Panc1 (cell line): ENCODE results near the gene DHRS3. TPM values are rescaled to one million over a fixed set of nuclear protein-coding genes. Genes with fewer than 3 reads are reported as not detected.

ENCODE experiments used
- ATAC-seq: fragments of 200-7000 bp; cut with Tn5 transposase; 2 replicates; pipeline ENCODE4 v1.9.1; 2020; ENCODE audit warnings: mild to moderate bottlenecking, moderate library complexity
- BruUV-seq: library from RNA; stranded (reverse); fragments of 400-500 nt; replicated peaks from 2 replicates; lab custom pipeline; 2021; lab: Mats Ljungman, UMichigan
- CTCF ChIA-PET: fragments of 300-600 bp; sonication (Branson Sonifier 250); formaldehyde crosslinking; loops from one replicate; lab custom pipeline; 2022; ENCODE audit warnings: antibody characterized with exemption; lab: Charles Lee
- POLR2A ChIA-PET: fragments of 300-600 bp; sonication (Branson Sonifier 250); formaldehyde crosslinking; loops from one replicate; lab custom pipeline; 2022; ENCODE audit warnings: antibody characterized with exemption; lab: Charles Lee
- DNase-seq: peaks from one replicate; pipeline ENCODE4 v3.0.0-alpha.2; 2010; ENCODE audit warnings: low read depth, low spot score
- H3K27ac ChIP-seq: 2 replicates; pipeline ENCODE4 v1.5.1; 2011; ENCODE audit warnings: mild to moderate bottlenecking, low read length, inconsistent platforms
- H3K27me3 ChIP-seq: fragments of 200-500 bp; sonication (Bioruptor generic); 2 replicates; pipeline ENCODE4 v1.6.0; 2014; ENCODE audit warnings: low read length, inconsistent platforms; ENCODE audit not compliant: control insufficient read depth, insufficient read depth
- H3K36me3 ChIP-seq: fragments of 200-500 bp; sonication (Bioruptor generic); 2 replicates; pipeline ENCODE4 v1.5.1; 2014; ENCODE audit warnings: inconsistent platforms, mild to moderate bottlenecking, low read length, moderate library complexity; ENCODE audit not compliant: control insufficient read depth, insufficient read depth
- H3K4me1 ChIP-seq: 2 replicates; pipeline ENCODE4 v1.5.1; 2011; ENCODE audit warnings: inconsistent platforms, mild to moderate bottlenecking, low read length, moderate library complexity; ENCODE audit not compliant: control insufficient read depth, insufficient read depth
- H3K4me3 ChIP-seq, 2 experiments: 2 replicates each; pipeline ENCODE4 v1.5.1; 2011 to 2012; ENCODE audit warnings: low read depth in 2 of 2, low read length in 2 of 2, mild to moderate bottlenecking in 2 of 2, inconsistent platforms in 1 of 2, moderate library complexity in 1 of 2
- H3K9me3 ChIP-seq: fragments of 200-500 bp; sonication (Bioruptor generic); 2 replicates; pipeline ENCODE4 v1.5.1; 2014; ENCODE audit warnings: low read depth, mild to moderate bottlenecking, inconsistent platforms, low read length, moderate library complexity; ENCODE audit not compliant: control insufficient read depth, insufficient read depth
- POLR2AphosphoS5 ChIP-seq: IDR thresholded peaks from 2 replicates; pipeline ENCODE4 v1.6.1; 2012; ENCODE audit warnings: mild to moderate bottlenecking, low read depth, low read length, moderate library complexity
- SIN3A ChIP-seq: IDR thresholded peaks from 2 replicates; pipeline ENCODE4 v1.6.1; 2012; ENCODE audit warnings: low read depth, mild to moderate bottlenecking, low read length, moderate library complexity, borderline replicate concordance; ENCODE audit not compliant: insufficient read depth
- TCF7L2 ChIP-seq: IDR thresholded peaks from 2 replicates; pipeline ENCODE4 v1.6.1; 2011; ENCODE audit warnings: mild to moderate bottlenecking, low read depth, low read length, inconsistent platforms
- in situ Hi-C: cut with HindIII; loops from 2 replicates; pipeline ENCODE4 v1.10.0; 2016; ENCODE audit warnings: low sequenced_read_pairs, low pct_unique_long_range_greater_than_20kb
- intact Hi-C: fragments of 100-400 bp; cut with micrococcal nuclease; formaldehyde crosslinking; loops from one replicate; pipeline ENCODE4 v1.10.0; 2022; ENCODE audit not compliant: unreplicated experiment
- total RNA-seq: library from RNA; stranded (reverse); gene quantifications from one replicate; pipeline ENCODE4 v1.2.1, GENCODE V29; 2021; ENCODE audit not compliant: unreplicated experiment
- TF ChIP-seq, protein P1 (sequence below), 2 experiments: IDR thresholded peaks; 2 replicates each; pipeline ENCODE4 v1.6.1; 2011 to 2012; ENCODE audit warnings: low read depth in 2 of 2, control low read depth in 1 of 2, low read length in 1 of 2, mild to moderate bottlenecking in 1 of 2, moderate library complexity in 1 of 2; ENCODE audit not compliant: insufficient read depth in 1 of 2
- TF ChIP-seq, protein P2 (sequence below): fragments of 450-650 bp; IDR thresholded peaks from 2 replicates; pipeline ENCODE4 v1.5.1; 2017; ENCODE audit warnings: mild to moderate bottlenecking

Gene DHRS3
- total RNA-seq, 1 experiment from 2014 or later, result 113 TPM

DNA sequence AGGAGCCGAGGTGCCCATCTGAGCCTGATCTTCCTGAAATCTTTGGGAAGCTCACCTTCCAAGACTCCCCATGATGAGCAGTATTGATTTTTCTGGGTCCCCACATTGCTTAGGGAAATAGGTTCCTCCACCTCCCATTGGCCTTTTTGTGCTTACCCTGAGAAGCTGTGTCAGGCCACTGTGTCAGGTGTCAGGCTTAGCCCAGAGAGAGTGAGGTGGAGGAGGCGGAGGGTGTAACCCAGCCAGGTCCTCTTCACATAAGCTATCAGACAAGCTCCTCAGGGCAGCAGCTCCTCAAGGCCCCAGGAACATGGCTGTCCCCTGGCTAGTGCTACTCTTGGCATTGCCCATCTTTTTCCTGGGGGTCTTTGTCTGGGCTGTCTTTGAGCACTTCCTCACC, 26.2 kb upstream of the DHRS3 start:
- H3K9me3 ChIP-seq, result peaks cover 10% of the 10 kb centered on the region; the same call in 1 of the 2 replicates
- TF ChIP-seq, protein P1, sequence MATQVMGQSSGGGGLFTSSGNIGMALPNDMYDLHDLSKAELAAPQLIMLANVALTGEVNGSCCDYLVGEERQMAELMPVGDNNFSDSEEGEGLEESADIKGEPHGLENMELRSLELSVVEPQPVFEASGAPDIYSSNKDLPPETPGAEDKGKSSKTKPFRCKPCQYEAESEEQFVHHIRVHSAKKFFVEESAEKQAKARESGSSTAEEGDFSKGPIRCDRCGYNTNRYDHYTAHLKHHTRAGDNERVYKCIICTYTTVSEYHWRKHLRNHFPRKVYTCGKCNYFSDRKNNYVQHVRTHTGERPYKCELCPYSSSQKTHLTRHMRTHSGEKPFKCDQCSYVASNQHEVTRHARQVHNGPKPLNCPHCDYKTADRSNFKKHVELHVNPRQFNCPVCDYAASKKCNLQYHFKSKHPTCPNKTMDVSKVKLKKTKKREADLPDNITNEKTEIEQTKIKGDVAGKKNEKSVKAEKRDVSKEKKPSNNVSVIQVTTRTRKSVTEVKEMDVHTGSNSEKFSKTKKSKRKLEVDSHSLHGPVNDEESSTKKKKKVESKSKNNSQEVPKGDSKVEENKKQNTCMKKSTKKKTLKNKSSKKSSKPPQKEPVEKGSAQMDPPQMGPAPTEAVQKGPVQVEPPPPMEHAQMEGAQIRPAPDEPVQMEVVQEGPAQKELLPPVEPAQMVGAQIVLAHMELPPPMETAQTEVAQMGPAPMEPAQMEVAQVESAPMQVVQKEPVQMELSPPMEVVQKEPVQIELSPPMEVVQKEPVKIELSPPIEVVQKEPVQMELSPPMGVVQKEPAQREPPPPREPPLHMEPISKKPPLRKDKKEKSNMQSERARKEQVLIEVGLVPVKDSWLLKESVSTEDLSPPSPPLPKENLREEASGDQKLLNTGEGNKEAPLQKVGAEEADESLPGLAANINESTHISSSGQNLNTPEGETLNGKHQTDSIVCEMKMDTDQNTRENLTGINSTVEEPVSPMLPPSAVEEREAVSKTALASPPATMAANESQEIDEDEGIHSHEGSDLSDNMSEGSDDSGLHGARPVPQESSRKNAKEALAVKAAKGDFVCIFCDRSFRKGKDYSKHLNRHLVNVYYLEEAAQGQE (IDR thresholded peaks at IDR 0.05; ENCODE audit: insufficient read depth in 1 of 2, low read depth in 2 of 2, low read length in 1 of 2), result no peak
- TF ChIP-seq, protein P2, sequence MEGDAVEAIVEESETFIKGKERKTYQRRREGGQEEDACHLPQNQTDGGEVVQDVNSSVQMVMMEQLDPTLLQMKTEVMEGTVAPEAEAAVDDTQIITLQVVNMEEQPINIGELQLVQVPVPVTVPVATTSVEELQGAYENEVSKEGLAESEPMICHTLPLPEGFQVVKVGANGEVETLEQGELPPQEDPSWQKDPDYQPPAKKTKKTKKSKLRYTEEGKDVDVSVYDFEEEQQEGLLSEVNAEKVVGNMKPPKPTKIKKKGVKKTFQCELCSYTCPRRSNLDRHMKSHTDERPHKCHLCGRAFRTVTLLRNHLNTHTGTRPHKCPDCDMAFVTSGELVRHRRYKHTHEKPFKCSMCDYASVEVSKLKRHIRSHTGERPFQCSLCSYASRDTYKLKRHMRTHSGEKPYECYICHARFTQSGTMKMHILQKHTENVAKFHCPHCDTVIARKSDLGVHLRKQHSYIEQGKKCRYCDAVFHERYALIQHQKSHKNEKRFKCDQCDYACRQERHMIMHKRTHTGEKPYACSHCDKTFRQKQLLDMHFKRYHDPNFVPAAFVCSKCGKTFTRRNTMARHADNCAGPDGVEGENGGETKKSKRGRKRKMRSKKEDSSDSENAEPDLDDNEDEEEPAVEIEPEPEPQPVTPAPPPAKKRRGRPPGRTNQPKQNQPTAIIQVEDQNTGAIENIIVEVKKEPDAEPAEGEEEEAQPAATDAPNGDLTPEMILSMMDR, result no peak
- TF ChIP-seq TCF7L2, result no peak
- TF ChIP-seq SIN3A, result no peak
- H3K27ac ChIP-seq, result no peak overlapping the region
- CTCF ChIA-PET, result interaction anchor here (0.6 kb wide), 1 partner anchor 407 kb away, joined by 5 read pairs; no protein-coding TSS in a partner anchor
- no peaks in the 10 kb centered on the region for H3K36me3 ChIP-seq
- no peaks in the 10 kb centered on the region for H3K27me3 ChIP-seq
- no peaks in the 10 kb centered on the region for H3K4me1 ChIP-seq
- in situ Hi-C loops, result no loop called here
- POLR2A ChIA-PET, result no interaction called here
- BruUV-seq, result no TSS peak
- ATAC-seq (peak; percentile 60), DNase-seq (no peak)
- H3K4me3 ChIP-seq, result no peak overlapping the region
- intact Hi-C loops, result no loop called here

DNA sequence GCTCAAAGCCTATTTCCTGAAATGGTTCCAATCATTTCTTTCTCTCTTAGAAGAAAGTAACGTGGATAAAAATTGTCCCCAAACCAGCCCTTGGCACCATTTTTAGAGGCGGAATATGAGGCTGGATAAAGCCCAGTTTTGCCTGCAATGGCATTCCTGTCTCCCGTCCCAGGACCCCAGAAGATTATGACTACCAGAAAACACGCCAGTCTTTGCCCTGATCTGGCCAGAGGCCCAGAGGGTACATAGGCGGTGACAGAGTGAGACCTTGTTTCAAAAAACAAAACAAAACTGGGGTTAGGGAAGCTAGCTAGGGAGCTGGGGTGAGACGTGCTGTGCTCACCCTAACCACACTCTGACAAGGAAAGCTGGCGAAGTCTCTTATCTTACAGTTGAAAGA, 25.8 kb upstream of the DHRS3 start, which contains the start of gene AADACL4:
Gene AADACL4 (plus strand): TSS at position 301 of the 400 bp plus-strand sequence. CDS start 462 bp downstream, outside the sequence.
- BruUV-seq, result no TSS peak
- TF ChIP-seq TCF7L2, result no peak
- no peak for TF ChIP-seq SIN3A
- TF ChIP-seq, protein P2, result no peak
- TF ChIP-seq POLR2AphosphoS5, result no peak
- TF ChIP-seq, protein P1 (IDR thresholded peaks at IDR 0.05; ENCODE audit: insufficient read depth in 1 of 2, low read depth in 2 of 2, low read length in 1 of 2), result no peak
- intact Hi-C loops (no loop called here), in situ Hi-C loops (no loop called here)
- H3K27me3 ChIP-seq, result no peaks in the 10 kb centered on the region
- no peaks in the 10 kb centered on the region for H3K36me3 ChIP-seq
- DNase-seq, result no peak
- H3K9me3 ChIP-seq, result peaks cover 10% of the 10 kb centered on the region; the same call in 1 of the 2 replicates
- no peaks in the 10 kb centered on the region for H3K4me1 ChIP-seq
- no peak within 1 kb of the TSS for H3K27ac ChIP-seq
- ChIA-PET POLR2A (no interaction called here), CTCF (no interaction called here)
- H3K4me3 ChIP-seq, result no peak within 1 kb of the TSS
- ATAC-seq, result no peak
